ENCODE results near the gene ECHS1.
A peak's percentile ranks its signal among the peaks of the same experiment; 100 is the strongest.
"Not testable (repeated sequence)": the region's sequence is repeated elsewhere in the genome, so short reads cannot be mapped to it uniquely, and the experiment has no call there.

Gene ECHS1

DNA sequence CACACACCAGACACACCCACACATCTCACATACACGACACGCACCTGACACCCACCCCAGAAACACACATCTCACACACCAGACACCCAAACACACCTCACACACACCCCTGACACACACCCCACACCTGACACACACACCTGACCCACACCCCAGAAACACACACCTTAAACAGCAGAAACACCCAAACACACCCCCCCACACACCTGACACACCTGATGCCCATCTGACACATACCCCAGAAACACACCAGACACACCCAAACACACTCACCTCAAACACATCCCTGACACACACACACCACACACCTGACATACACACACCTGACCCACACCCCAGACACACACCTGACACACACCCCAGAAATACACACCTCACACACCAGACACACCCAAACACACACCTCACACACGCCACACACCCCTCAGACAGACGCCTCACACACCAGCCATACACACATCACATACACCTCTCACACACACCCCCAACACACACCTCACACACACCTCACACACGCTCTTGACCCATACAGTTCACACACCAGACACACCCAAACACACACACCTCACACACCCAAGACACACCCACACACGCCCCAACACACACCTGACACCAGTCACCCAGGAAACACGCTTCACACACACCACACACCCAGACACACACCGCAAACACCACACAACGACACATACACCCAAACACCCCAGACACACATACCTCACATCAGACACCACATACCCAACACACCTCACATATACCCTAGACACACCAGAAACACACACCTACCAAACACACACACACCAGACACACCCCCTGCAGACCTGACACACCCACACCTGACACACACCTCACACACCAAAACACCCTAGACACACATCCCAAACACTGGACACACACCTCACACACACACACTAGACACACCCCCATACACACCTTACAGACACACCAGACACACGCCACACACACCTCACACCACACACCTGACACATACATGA lies 34.8 kb downstream of the ECHS1 start:
- DNase-seq = no peak

DNA sequence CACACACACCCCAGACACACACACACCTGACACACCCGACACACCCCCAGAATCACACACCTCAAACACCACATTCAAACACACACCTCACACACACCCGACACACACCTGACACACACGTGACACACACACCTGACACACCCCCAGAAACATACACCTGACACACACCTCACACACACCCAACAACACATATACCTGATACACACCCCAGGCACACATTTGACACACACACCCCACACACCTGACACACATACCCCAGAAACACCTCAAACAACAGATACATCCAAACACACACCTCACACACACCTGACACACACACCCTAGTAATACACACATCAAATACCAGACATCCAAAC lies 35.8 kb downstream of the ECHS1 start:
- DNase-seq = no peak

DNA sequence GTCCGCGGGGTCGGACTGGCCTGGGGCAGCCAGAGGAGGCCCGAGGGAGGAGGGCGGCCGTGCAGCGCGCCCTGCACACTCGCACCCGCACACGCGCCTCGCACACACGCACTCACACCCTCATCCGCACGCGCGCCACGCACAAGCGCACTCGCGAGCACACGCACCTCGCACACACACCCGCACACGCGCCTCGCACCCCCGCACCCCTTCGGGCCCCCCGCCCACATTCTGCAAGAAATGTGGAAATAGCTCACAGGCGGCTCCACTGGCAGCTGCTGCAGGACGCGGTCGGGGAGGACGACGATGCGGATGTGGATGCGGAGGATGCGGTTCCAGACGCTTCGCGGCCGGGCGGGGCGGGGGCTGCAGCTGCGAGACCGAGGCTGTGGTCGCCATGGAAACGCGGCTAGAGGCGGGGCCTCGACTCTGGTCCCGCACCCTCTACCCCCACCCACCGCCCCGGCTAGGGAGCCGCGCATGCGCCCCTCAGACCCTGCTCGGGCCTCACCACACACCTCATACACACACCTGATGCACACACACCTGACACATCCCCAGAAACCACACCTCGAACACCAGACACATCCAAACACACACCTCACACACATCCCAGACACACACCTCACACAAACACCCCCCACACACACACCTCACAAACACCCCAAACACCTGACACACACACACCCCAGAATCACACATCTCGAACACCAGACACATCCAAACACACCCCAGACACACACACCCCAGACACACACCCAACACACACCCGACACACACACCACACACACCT lies 36.4 kb downstream of the ECHS1 start, which contains the start of gene CALY:
CALY (minus strand) TSS at position 320 of the 793 bp plus-strand sequence. CDS start 7,907 bp downstream, outside the sequence.
- peak; percentile 75 to 84 for DNase-seq

DNA sequence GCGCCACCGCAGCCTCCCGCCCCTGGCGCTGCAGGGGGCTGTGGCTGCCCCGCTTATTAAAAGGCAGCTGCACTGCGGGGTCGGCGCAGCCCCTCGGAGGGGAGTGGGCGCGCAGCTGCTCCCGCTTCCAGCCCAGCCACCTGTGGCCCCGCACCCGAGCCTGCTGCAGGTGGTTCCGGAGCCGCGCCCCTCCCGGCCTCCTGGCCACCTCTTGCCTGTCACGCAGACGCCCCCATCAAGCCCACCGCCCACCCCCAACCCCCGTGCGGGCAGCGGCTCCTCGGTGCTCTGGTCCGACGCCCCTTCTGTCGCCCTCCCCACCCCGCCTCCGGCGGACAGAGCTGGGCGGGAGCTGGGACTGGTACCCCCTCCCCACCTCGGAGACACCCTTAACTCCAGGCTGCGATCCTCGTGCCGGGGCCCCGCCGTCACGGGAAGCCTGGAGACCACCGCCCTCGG lies 37.0 kb downstream of the ECHS1 start:
- no peak for DNase-seq

DNA sequence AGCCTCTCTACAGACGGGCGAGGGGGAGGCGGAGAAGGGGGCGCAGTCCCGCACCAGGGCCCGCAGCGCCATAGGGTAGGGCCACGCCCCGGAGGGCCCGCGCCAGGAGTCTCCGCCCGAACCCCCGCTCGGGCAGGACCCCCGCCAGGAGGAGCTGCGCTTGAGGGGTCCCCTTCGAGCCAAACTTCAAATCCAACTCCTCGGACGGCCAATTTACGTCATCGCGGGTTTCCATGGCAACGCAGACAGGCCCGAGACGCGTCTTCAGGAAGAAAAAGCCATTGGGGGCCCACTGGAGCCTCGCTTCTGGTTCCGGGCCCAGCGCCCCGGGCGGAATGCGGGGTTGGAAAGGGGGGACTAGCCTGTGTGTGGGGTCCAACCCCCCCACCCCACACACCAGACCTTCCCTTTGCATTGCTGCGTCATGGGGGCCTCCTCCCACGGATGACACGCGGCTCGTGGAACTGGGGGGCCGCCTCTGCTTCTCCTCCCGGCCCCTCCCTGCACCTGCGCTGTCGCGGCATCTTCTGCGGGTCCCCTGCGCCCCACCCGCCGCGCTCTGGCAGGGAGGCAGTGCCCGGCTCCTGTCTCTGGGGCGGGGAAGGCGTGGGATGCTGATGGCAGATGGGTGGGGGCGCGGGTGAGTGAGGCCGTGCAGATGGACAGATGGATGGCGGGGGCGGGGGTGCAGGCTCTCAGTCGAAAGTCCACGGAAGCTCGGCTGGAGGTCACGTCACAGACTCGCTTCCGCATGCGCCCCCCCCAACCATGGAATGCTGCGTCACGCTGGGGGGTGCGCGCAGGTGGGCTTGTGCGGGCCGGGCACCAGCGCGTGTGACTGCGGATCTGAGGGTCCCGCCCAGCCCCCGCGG lies 37.7 kb downstream of the ECHS1 start:
- DNase-seq = peak; percentile 82 to 83

DNA sequence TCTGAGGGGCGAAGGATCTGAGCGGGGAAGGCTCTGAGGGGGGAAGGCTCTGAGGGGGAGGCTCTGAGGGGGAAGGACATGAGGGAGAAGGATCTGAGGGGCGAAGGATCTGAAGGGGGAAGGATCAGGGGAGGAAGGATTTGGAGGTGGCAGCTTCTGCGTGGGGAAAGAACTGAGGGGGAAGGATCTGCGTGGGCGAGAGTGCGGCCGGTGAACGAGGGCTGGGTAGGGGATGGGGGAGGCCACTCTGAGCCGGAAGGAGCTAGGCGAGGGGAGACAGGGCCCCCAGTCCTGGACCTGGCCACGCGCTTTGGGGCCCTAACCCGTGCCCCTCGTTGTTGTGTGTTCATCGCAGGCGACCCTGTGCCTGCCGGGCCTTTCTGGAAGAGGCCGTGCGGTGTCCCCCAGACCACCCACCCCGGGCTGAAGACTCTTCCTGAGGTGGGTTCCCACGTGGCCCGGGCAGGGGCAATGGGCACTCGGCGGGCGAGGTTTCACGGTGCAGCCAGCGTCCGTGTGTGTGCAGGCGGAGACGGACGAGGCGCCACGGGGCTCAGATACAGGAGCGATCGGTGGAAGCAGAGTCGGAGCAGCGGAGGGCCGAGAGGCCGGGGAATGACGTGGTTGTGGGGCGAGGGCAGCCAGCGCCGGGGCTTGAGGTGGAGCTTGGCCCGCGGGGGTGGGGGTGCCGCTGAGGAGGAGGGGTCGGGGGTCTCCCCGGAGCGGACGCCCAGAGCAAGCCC lies 38.5 kb downstream of the ECHS1 start:
- DNase-seq = no peak

DNA sequence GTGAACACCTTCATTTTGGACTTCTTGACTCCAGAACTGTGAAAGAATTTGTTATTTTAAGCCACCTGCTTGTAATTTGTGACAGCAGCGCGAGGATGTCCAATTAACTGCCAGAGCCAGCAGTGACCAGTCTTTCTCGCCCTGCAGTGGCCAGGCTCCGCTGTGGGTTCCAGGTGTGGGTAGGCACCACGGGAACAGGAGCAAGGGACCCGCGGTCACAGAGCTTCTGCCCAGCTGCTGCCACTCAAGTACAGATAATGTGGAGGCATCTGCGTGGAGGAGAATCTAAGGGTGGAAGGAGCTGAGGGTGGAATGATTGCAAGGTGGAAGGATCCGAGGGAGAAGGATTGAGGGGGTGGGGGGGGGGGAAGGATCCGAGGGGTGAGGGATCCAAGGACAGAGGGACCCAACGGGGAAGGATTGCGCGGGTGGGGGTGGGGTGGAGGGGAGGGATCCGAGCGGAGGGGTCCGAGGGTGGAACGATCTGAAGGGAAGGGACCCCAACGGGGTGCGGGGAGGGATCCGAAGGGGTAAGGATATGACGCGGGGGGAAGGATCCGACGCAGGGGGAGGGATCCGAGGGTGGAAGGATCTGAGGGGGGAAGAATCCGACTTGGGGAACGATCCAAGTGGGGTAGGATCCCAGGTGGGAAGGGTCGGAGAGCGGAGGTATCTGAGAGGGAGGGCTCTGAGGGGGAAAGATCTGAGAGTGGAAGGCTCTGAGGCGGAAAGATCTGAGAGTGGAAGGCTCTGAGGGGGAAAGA lies 40.0 kb downstream of the ECHS1 start:
- DNase-seq = no peak

DNA sequence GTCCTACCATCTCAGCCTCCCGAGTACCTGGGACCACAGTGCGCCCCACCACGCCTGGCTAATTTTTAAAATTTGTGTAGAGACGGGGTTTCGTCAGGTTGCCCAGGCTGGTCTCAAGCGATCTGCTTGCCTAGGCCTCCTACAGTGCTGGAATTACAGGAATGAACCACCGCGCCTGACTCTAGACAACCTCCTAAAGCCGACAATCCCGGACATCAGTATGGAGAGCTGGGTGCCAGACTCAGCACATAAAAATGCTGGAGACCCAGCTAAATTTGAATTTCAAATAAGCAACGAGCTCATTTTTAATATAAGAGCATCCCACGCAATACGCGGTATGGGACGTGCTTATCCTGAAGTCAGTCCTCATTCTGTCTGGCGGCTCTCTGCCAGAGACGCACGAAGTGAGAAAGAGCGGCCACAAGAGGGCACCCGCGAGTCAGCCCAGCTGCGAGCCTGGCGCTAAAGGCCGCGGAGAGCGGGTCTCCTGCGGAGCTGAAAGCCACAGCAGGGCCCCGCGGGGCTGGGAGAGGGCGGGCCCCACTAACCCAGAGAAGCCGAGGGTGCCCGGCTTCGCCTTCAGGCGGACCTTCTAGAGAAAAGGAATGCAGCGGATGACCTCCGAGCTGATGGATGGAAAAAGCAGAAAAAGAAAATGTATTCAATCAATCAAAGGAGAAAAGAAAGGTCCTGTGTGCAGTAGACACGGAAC lies 43.5 kb downstream of the ECHS1 start:
- DNase-seq = peak; percentile 84 to 90

DNA sequence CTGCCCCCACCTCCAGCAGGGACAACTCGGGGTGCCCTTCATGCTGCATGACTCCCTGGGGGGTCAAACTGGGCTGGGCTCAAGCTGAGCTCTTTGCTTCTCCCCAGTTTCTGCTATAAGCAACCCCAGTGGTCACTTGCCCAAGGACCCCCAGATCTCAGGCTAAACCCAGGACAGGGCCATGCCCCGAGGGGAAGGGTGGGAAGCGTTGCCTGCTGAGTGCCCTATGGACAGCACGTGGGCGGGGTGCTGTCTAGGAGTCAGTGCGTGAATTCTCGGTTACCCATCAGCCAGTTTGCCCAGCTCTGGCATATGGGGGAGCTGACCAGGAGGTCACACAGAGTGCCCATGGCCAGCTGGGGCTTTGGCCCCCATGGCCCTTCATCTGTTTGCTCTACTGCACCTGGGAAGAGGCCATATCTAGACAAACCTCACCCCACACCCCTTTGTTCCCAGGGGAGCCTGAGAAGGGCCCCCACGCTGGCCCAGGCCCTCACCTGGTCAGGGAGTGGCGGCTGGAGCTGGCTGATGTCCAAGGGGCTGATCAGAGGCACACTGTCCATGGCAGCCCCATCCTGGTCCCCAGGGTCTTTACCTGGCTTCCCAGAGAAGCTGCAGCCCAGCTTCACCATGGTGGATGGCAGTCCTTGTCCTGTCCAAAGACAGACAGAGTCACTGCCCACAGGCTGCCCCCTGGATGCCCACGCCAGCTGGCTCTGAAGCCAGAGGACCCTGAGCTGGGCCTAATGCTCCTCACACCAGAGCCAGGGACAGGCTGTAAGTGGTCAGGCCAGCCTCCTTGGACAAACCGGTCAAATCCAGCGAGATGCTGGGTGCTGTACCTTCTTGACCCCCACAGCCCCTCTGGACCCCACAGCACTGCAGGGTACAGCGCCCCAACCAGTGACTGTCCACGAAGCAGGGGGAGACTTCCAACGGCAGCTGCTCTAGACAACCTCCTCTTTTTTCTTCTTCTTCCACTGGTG lies 44.5 kb downstream of the ECHS1 start:
- DNase-seq = no peak

DNA sequence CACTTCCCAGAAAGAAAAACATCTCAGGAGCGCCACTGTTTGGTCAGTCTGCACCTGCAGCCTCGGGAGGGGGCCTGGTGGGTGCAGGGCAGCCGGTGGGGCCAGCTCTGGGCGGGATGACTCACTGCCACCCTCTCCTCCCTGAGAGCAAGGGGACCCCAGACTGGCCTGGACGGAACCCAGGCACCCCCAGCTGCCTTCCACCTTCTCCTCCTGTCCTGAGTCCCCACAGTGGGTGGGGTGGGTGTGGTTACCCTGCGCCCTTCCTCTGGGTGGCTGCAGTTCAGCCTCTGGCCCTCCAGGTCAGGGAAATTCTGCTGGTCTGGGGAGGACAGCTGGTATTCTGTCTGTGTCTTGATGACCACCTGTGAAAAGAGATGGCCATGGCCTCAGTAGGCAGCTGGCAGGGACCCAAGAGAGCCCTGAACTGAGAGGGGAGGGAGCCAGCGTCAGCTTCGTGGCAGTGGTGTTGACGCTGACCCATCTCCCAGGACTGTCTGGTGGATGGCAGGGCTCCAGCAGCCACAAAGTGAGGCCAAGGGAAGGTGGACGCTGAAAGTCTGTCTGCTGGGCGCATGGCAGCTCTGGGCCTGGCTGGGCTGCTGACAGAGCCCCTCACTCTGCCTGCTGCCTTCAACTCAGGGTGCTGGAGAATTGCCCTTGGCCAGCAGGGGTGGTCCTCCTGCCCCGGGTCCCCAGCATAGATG lies 45.4 kb downstream of the ECHS1 start:
- no peak for DNase-seq

DNA sequence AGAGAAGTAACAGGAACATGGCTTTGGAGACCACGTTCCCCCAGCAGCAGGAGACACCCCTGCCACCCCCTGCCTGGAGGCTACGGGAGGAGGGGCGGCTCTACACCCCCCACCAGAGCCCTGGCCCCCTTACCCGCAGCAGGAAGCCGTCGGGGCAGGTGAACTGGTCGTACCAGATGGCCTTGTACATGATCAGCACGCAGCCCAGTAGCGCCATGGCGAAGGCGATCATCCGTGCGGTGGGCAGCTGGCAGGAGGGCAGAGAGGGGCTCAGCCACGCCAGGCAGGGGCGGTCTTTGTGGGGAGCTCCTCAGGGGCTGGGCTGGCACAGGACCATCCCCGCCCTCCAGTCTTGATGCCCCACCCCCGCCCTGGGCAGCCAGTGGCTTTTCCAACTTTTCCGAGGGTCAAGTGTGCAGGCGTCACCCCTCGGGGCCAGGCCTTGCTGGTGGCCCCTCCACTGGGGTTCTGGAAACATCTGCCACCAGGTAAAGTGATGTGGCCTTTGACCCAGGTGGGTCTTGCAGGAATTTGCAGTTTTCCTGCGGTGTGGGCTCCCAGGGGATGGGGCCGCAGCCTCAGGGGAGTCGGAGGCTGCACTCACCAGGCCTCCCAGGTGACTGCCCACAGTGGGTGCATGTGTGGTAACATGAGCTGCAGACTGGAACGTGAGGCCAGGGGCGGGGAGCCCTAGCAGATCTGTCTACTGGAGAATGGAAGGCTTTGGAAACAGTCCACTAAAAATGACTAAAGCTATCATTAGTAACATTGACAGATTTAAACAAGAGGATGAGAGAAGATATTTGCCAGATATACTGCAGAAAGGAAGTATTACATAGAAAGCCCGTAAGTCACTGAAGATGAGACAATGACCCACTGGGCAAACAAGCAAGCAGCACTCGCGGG lies 46.2 kb downstream of the ECHS1 start:
- no peak for DNase-seq

DNA sequence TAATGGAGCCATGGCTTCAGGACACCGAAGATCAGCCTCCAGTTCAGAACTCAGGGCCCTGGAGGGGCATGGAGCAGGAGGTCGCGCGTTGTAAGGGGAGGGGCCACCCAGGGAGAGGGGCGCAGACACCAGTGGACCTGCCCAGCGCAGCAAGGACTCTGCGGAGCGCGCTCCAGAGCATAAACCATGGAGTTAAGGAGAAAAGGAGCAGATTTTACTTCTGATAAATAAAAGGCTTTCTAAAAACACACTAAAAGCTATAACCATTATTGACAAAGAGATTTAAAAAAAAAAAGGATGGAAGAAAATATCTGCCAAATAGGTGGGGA lies 47.0 kb downstream of the ECHS1 start:
- no peak for DNase-seq

DNA sequence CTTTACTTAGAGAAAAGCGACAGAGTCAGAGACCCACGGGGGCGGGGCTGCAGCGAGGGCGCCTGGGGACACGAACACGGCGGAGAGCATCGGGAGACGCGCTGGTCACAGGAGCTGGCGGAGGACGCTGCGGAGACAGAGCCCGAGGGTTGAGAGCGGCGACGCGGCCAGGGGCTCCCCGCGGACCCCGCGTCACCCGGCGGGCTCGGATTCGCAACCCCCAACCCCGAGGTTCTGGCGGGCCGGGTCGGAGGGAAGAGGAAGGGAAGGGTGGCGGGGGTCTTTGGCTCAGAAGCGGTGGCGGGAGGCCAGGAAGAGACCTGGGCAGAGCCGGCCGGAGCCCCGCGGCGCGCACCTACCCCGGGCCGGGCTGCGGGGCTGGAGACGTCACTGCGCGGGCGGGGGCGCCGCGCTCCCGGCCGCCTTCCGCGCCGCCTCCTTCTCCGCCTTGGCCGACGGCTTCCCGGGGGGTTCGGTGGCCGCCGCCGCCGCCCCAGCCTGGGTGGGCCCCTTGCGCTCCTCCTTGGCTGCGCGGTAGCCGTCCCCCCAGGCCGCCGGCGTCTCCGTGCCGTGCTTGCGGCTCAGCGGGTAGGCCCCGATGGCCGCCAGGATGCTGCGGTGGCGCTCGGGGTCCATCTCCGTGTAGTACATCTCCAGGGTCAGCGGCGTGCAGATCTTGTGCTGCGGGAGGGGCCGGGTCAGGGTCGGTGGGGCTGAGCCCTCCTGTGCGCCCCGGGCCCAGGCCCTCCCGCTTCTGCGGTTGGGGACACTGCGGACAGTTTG lies 47.5 kb downstream of the ECHS1 start:
- peak in 1 of 2 donors; percentile 30 for DNase-seq

DNA sequence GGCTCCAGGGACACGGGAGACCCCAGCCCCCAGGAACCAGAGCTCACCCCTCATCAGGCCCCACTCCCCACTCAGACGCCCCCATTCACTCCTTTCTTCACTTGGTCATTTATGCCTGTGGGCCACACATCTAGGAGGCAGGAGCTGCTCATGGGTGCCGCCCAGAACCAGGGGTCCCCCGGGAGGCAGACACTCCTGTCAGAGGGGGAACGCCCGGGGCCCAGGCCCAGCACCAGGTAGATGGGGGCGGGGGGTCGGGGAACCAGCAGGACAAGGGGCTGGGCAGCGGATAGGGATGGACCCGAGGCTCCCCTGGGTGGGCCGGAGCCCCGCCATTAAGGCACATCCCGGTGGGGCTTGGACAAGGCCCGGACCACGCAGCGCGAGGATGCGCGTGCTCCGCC lies 48.3 kb downstream of the ECHS1 start:
- DNase-seq = no peak

DNA sequence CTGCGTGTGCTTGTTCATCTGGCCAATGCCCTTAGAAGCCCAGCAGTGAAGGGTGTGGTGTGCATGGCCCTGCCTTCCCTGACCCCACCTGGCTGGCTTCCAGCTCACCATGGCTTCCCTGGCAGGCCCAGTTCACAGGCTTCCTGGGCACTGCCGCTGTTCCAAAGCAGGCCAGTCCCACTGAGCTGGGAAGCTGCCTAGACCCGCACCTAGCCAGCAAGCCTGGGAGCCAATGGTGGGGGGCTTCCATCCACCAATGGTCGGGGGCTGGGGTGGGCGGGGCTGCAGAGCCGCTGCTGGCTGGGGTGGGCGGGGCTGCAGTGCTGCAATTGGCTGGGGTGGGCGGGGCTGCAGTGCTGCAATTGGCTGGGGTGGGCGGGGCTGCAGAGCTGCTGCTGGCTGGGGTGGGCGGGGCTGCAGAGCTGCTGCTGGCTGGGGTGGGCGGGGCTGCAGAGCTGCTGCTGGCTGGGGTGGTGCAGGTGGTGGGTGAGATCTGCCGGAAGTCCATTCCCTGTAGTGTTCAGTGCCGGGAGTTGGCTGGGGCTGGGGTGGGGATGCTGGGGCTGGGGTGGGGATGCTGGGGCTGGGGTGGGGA lies 48.9 kb downstream of the ECHS1 start:
- DNase-seq = peak; percentile 54 to 72

DNA sequence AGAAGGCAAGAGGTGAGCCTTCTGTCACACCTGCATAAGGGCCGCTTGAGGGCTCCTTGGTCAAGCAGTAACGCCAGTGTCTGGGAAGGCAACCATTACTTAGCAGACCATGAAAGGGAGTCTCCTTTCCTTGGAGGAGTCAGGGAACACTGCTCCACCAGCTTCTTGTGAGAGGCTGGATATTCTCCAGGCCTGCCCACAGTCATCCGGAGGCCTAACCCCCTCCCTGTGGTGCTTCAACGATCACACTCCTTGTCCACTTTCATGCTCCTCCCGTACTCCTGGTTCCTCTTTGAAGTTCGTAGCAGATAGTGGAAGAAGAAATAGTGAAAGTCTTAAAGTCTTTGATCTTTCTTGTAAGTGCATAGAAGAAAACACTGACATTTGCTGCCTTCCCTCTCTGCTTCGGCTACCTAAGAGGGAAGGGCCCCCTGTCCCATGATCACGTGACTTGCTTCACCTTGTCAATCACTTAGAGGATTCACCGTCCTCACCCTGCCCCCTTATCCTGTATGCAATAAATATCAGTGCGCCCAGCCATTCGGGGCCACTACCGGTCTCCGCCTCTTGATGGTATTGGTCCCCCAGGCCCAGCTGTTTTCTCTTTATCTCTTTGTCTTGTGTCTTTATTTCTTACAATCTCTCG lies 51.0 kb downstream of the ECHS1 start:
- not testable (repeated sequence) for DNase-seq

Measured in activated CD4-positive, alpha-beta T cell treated with anti-CD3 and anti-CD28 coated beads for 4 hours (primary cell).